ENCODE measurements around the gene CSNK2B.
A peak's percentile ranks its signal among the peaks of the same experiment; 100 is the strongest.

CSNK2B gene

DNA sequence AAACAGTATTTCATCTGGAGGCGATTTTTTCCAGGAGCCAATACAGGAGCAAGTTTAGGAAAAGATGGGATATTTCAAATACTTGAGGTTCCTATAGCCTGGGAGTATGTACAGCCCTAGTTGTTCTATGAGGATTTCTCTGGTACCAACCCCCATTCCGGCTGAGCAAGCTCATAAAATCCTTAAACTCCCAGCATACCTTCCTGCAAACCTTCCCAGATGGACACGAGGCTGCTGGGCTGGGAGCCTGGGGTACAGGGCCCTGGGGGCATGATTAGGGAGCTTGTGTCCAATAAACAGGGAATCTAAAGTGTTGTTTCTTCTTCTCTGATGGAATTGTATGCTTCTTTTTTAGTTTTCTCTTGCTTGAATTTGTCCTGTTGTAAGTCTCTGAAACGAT, 43.9 kb upstream of the CSNK2B start:
- TF ChIP-seq POLR2A (IDR thresholded peaks at IDR 0.05; ENCODE audit: extremely low read depth, insufficient read length) (no peak), MYC (IDR thresholded peaks at IDR 0.05; ENCODE audit: low read depth, low read length) (no peak)
- TF ChIP-seq, protein P1, sequence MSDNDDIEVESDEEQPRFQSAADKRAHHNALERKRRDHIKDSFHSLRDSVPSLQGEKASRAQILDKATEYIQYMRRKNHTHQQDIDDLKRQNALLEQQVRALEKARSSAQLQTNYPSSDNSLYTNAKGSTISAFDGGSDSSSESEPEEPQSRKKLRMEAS (IDR thresholded peaks at IDR 0.05; ENCODE audit: low read depth, low read length) = no peak
- TF ChIP-seq, protein P2, sequence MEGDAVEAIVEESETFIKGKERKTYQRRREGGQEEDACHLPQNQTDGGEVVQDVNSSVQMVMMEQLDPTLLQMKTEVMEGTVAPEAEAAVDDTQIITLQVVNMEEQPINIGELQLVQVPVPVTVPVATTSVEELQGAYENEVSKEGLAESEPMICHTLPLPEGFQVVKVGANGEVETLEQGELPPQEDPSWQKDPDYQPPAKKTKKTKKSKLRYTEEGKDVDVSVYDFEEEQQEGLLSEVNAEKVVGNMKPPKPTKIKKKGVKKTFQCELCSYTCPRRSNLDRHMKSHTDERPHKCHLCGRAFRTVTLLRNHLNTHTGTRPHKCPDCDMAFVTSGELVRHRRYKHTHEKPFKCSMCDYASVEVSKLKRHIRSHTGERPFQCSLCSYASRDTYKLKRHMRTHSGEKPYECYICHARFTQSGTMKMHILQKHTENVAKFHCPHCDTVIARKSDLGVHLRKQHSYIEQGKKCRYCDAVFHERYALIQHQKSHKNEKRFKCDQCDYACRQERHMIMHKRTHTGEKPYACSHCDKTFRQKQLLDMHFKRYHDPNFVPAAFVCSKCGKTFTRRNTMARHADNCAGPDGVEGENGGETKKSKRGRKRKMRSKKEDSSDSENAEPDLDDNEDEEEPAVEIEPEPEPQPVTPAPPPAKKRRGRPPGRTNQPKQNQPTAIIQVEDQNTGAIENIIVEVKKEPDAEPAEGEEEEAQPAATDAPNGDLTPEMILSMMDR (IDR thresholded peaks at IDR 0.05; ENCODE audit: low read depth, low read length) = no peak
- peak overlapping the region; percentile 77 for H3K4me3 ChIP-seq (ENCODE audit: low read depth, low read length)
- DNase-seq (ENCODE audit: low read depth) = no peak

DNA sequence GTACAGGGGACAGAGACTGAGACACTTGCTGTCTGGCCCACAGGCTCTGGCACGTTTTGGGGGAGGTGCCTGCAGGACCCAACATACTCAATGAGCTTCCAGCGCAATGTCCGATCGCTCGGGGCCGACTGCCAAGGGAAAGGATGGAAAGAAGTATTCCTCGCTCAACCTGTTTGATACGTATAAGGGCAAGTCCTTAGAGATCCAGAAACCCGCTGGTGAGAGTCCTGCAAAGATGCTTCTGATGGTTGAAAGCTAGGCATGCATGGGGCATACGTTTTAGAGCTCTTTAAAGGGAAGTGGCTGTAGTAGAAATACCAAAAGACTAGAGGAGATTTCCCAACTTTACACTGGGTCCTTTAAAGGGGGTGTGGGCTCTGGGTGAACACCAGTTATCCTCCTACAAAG, 43.2 kb upstream of the CSNK2B start:
- DNase-seq (ENCODE audit: low read depth) = peak; percentile 65
- peak overlapping the region; percentile 77 for H3K4me3 ChIP-seq (ENCODE audit: low read depth, low read length)
- TF ChIP-seq POLR2A (IDR thresholded peaks at IDR 0.05; ENCODE audit: extremely low read depth, insufficient read length) (no peak), MYC (IDR thresholded peaks at IDR 0.05; ENCODE audit: low read depth, low read length) (no peak)
- TF ChIP-seq, protein P2 (IDR thresholded peaks at IDR 0.05; ENCODE audit: low read depth, low read length) = no peak

DNA sequence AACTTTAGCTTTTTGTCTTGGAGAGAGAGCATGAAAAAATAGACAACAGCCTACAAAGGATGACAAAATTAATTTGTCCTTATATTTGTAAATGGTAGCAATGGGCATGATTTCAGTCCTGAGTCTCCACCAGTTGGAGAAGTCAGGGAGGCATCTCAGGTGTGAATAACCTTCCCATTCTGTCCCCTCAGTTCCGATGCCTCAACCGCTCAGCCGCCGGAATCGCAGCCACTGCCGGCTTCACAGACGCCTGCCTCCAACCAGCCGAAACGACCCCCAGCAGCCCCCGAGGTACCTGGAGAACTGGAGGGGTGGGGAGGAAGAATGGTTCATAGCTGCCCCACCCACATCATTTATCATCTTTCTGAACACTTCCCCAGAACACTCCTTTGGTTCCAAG, 41.8 kb upstream of the CSNK2B start:
- H3K4me3 ChIP-seq (ENCODE audit: low read depth, low read length) = no peak overlapping the region
- TF ChIP-seq MYC (IDR thresholded peaks at IDR 0.05; ENCODE audit: low read depth, low read length) (no peak), POLR2A (IDR thresholded peaks at IDR 0.05; ENCODE audit: extremely low read depth, insufficient read length) (no peak)
- TF ChIP-seq, protein P1 (IDR thresholded peaks at IDR 0.05; ENCODE audit: low read depth, low read length) = no peak
- TF ChIP-seq, protein P2 (IDR thresholded peaks at IDR 0.05; ENCODE audit: low read depth, low read length) = no peak
- no peak for DNase-seq (ENCODE audit: low read depth)

DNA sequence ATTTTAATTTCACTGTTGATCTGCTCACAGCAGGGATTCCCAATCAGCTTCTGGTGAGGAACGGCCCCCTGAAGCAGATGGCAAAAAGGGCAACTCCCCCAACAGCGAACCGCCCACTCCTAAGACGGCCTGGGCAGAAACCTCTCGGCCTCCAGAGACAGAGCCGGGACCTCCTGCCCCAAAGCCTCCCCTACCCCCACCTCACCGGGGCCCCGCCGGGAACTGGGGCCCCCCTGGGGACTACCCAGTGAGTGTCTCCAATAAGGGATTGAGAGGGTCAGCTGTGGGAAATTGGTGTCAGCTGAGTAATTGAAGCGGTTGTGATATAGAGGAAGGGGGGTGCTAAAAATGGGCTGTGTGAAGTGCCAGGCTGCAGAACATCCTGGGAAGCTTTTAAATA, 38.9 kb upstream of the CSNK2B start:
- TF ChIP-seq, protein P2 (IDR thresholded peaks at IDR 0.05; ENCODE audit: low read depth, low read length) = no peak
- no peak for TF ChIP-seq POLR2A (IDR thresholded peaks at IDR 0.05; ENCODE audit: extremely low read depth, insufficient read length)
- TF ChIP-seq MYC (IDR thresholded peaks at IDR 0.05; ENCODE audit: low read depth, low read length) = no peak
- TF ChIP-seq, protein P1 (IDR thresholded peaks at IDR 0.05; ENCODE audit: low read depth, low read length) = no peak
- no peak for DNase-seq (ENCODE audit: low read depth)
- no peak overlapping the region for H3K4me3 ChIP-seq (ENCODE audit: low read depth, low read length)

DNA sequence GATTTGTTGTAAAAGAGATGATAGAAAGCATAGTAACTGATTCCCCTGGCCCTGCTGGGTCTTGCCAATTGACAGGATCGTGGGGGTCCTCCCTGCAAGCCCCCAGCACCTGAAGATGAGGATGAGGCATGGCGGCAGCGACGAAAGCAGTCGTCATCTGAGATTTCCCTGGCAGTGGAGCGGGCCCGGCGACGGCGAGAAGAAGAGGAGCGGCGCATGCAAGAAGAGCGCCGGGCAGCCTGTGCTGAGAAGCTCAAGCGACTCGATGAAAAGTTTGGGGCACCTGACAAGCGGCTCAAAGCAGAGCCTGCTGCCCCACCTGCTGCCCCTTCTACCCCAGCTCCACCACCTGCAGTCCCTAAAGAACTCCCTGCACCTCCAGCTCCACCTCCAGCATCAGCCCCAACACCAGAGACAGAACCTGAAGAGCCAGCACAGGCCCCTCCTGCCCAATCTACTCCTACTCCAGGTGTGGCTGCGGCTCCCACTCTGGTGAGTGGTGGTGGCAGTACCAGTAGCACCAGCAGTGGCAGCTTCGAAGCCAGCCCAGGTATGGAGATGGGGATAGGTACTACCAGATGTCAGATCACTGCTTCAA, 38.1 kb upstream of the CSNK2B start:
- DNase-seq (ENCODE audit: low read depth) = no peak
- H3K4me3 ChIP-seq (ENCODE audit: low read depth, low read length) = no peak overlapping the region
- TF ChIP-seq, protein P1 (IDR thresholded peaks at IDR 0.05; ENCODE audit: low read depth, low read length) = no peak
- no peak for TF ChIP-seq MYC (IDR thresholded peaks at IDR 0.05; ENCODE audit: low read depth, low read length)

DNA sequence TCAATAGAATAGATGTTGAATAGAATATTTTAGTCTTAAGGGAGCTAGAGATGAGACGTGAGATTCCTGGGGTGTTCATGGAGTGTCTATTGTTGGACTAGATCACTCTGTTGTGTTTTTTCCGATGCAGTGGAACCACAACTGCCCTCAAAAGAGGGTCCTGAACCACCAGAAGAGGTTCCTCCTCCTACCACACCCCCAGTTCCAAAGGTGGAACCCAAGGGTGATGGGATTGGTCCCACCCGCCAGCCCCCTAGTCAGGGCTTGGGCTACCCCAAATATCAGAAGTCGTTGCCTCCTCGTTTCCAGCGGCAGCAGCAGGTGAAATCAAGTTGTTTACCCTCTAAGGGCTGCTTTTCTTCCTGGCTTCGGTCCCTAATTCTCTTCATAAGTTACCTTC, 36.9 kb upstream of the CSNK2B start:
- H3K4me3 ChIP-seq (ENCODE audit: low read depth, low read length) = no peak overlapping the region
- TF ChIP-seq, protein P1 (IDR thresholded peaks at IDR 0.05; ENCODE audit: low read depth, low read length) = no peak
- TF ChIP-seq, protein P2 (IDR thresholded peaks at IDR 0.05; ENCODE audit: low read depth, low read length) = no peak
- TF ChIP-seq POLR2A (IDR thresholded peaks at IDR 0.05; ENCODE audit: extremely low read depth, insufficient read length) (no peak), MYC (IDR thresholded peaks at IDR 0.05; ENCODE audit: low read depth, low read length) (no peak)
- DNase-seq (ENCODE audit: low read depth) = no peak

All from NB4 (cell line).